ENCODE results near the gene GARS1. TPM values are rescaled to one million over a fixed set of nuclear protein-coding genes. Genes with fewer than 3 reads are reported as not detected.
A peak's percentile ranks its signal among the peaks of the same experiment; 100 is the strongest.

GARS1 gene
- total and polyA plus RNA-seq, 9 of the 15 experiments (the other 6 are each of a cell fraction or from before 2014, with no cell fraction given): 142 to 769 (median 272) TPM

GRCh38 chr7:30598121-30598876, 3.6 kb downstream of the GARS1 start:
- TF ChIP-seq CEBPG (CRISPR knock-in tag; IDR thresholded peaks at IDR 0.05): peak; percentile 53; the same call in 1 of the 2 replicates
- TF ChIP-seq CEBPG (tag; conservative IDR thresholded peaks at IDR 0.05 in 1 of 2, IDR thresholded peaks at IDR 0.05 in 1 of 2): peak in 1 of 2 experiments; percentile 79; a peak in 2 of 4 replicates
- TF ChIP-seq RBM22 (IDR thresholded peaks at IDR 0.05; ENCODE audit: low read depth, low read length, poor library complexity, severe bottlenecking): peak; percentile 13
- TF ChIP-seq ZFPM2 (CRISPR knock-in tag; IDR thresholded peaks at IDR 0.05): no peak
- TF ChIP-seq ATF3 (IDR thresholded peaks at IDR 0.05): peak; percentile 23; the same call in 1 of the 2 replicates
- no peak for TF ChIP-seq ATF3 (CRISPR knock-in tag; conservative IDR thresholded peaks at IDR 0.05)
- TF ChIP-seq, protein P1, sequence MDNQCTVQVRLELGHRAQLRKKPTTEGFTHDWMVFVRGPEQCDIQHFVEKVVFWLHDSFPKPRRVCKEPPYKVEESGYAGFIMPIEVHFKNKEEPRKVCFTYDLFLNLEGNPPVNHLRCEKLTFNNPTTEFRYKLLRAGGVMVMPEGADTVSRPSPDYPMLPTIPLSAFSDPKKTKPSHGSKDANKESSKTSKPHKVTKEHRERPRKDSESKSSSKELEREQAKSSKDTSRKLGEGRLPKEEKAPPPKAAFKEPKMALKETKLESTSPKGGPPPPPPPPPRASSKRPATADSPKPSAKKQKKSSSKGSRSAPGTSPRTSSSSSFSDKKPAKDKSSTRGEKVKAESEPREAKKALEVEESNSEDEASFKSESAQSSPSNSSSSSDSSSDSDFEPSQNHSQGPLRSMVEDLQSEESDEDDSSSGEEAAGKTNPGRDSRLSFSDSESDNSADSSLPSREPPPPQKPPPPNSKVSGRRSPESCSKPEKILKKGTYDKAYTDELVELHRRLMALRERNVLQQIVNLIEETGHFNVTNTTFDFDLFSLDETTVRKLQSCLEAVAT (IDR thresholded peaks at IDR 0.05): no peak
- TF ChIP-seq NCOA2 (IDR thresholded peaks at IDR 0.05; ENCODE audit: partially characterized antibody in 2 of 2): no peak
- TF ChIP-seq LCOR (CRISPR knock-in tag; IDR thresholded peaks at IDR 0.05): 0 out of 2 replicates have a peak, but pooled peaks have one; percentile 43
- Histone ChIP-seq H3K9me3 (replicated peaks; ENCODE audit: control insufficient read depth, insufficient read depth, low read depth, low read length) (no peaks in the 10 kb centered on the region), H3K9me1 (ENCODE audit: control insufficient read depth, insufficient read depth, low read length) (no peaks in the 10 kb centered on the region), H3K36me3 (ENCODE audit: control insufficient read depth, insufficient read depth, low read length) (peaks cover 68% of the 10 kb centered on the region), H3K27ac (ENCODE audit: extremely low read depth, low read depth, low read length) (no peak overlapping the region), H4K20me1 (replicated peaks; ENCODE audit: control insufficient read depth, insufficient read depth, low read length) (peaks cover 20% of the 10 kb centered on the region), H3K27me3 (ENCODE audit: control insufficient read depth in 2 of 2, insufficient read depth in 2 of 2, low read length in 2 of 2) (no peaks in the 10 kb centered on the region), H3K4me3 (no peak overlapping the region), H2AFZ (ENCODE audit: low read depth, low read length) (no peak overlapping the region), H3K4me1 (replicated peaks in 1 of 2; ENCODE audit: control insufficient read depth in 2 of 2, insufficient read depth in 2 of 2, low read length in 2 of 2) (no peaks in the 10 kb centered on the region), H3K9ac (ENCODE audit: insufficient read depth in 1 of 2, low read depth in 2 of 2, low read length in 2 of 2) (peak overlapping the region in 1 of 2 experiments; percentile 99; a peak in 1 of 4 replicates), H3K79me2 (ENCODE audit: control insufficient read depth, insufficient read depth, low read length) (peaks cover 90% of the 10 kb centered on the region), H3K4me2 (ENCODE audit: insufficient read depth, low read length) (0 out of 2 replicates have a peak overlapping the region, but pooled peaks have one; percentile 9)
- ATAC-seq (no peak), FAIRE-seq (no peak), DNase-seq (ENCODE audit: extremely low read depth in 1 of 4, low spot score in 3 of 4) (no peak)
- CTCF ChIA-PET (ENCODE audit: low intra/inter-chr PET ratio): no interaction called here
- WGBS (ENCODE audit: insufficient coverage, low coverage, missing lambda C conversion rate): 91% methylated on average over 11 of the region's 13 CpGs
- in situ Hi-C loops (cut with MboI) (no loop called here), intact Hi-C loops (cut with micrococcal nuclease) (no loop called here)
- POLR2A ChIA-PET: no interaction called here
- no TSS peak for BruUV-seq (replicated peaks)
